Measurements from ENCODE around the gene MARCHF11.

Gene MARCHF11

GRCh38 chr5:16127865-16128544 lies 51.6 kb downstream of the MARCHF11 start:
- no peak overlapping the region for H3K4me3 ChIP-seq (ENCODE audit: low read depth in 1 of 2, low read length in 2 of 2)
- H3K36me3 ChIP-seq (ENCODE audit: insufficient read depth, low read length) = no peaks in the 10 kb centered on the region
- ATAC-seq (ENCODE audit: insufficient read depth, low read depth) (no peak), DNase-seq (no peak)
- TF ChIP-seq EZH2 (IDR thresholded peaks at IDR 0.05; ENCODE audit: borderline replicate concordance, low read depth, low read length, severe bottlenecking) (no peak), CTCF (IDR thresholded peaks at IDR 0.05; ENCODE audit: borderline replicate concordance, extremely low read depth, low read length, poor library complexity, severe bottlenecking) (no peak)
- no peaks in the 10 kb centered on the region for H3K4me1 ChIP-seq (ENCODE audit: insufficient read depth, low read length)
- H3K27ac ChIP-seq (ENCODE audit: low read length) = no peak overlapping the region
- H3K27me3 ChIP-seq (ENCODE audit: insufficient read depth, low read length, poor library complexity) = no peaks in the 10 kb centered on the region
- no peaks in the 10 kb centered on the region for H3K9me3 ChIP-seq (ENCODE audit: insufficient read depth, low read length, severe bottlenecking)
- H2AFZ ChIP-seq (ENCODE audit: low read depth, low read length) = no peak overlapping the region
- no peak overlapping the region for H3K4me2 ChIP-seq (ENCODE audit: insufficient read depth, low read length)
- no peaks in the 10 kb centered on the region for H3K79me2 ChIP-seq (ENCODE audit: insufficient read depth, low read length)
- H4K20me1 ChIP-seq (ENCODE audit: insufficient read depth, low read length) = no peaks in the 10 kb centered on the region
- no peak overlapping the region for H3K9ac ChIP-seq (ENCODE audit: low read depth, low read length)

GRCh38 chr5:16120579-16120978 lies 59.0 kb downstream of the MARCHF11 start:
- H3K4me3 ChIP-seq (ENCODE audit: low read depth in 1 of 2, low read length in 2 of 2) = no peak overlapping the region
- no peak overlapping the region for H3K9ac ChIP-seq (ENCODE audit: low read depth, low read length)
- no peak overlapping the region for H3K27ac ChIP-seq (ENCODE audit: low read length)
- H3K36me3 ChIP-seq (ENCODE audit: insufficient read depth, low read length) = no peaks in the 10 kb centered on the region
- H2AFZ ChIP-seq (ENCODE audit: low read depth, low read length) = no peak overlapping the region
- H3K4me1 ChIP-seq (ENCODE audit: insufficient read depth, low read length) = no peaks in the 10 kb centered on the region
- no peak overlapping the region for H3K4me2 ChIP-seq (ENCODE audit: insufficient read depth, low read length)
- TF ChIP-seq CTCF (IDR thresholded peaks at IDR 0.05; ENCODE audit: borderline replicate concordance, extremely low read depth, low read length, poor library complexity, severe bottlenecking) = no peak
- no peak for TF ChIP-seq EZH2 (IDR thresholded peaks at IDR 0.05; ENCODE audit: borderline replicate concordance, low read depth, low read length, severe bottlenecking)
- ATAC-seq (ENCODE audit: insufficient read depth, low read depth) (no peak), DNase-seq (no peak)
- H3K27me3 ChIP-seq (ENCODE audit: insufficient read depth, low read length, poor library complexity) = no peaks in the 10 kb centered on the region
- no peaks in the 10 kb centered on the region for H4K20me1 ChIP-seq (ENCODE audit: insufficient read depth, low read length)
- H3K9me3 ChIP-seq (ENCODE audit: insufficient read depth, low read length, severe bottlenecking) = peaks cover 2% of the 10 kb centered on the region
- no peaks in the 10 kb centered on the region for H3K79me2 ChIP-seq (ENCODE audit: insufficient read depth, low read length)

- H3K4me2 ChIP-seq (ENCODE audit: insufficient read depth, low read length) = no peak overlapping the region
- peaks cover 2% of the 10 kb centered on the region for H3K9me3 ChIP-seq (ENCODE audit: insufficient read depth, low read length, severe bottlenecking)
- no peaks in the 10 kb centered on the region for H3K27me3 ChIP-seq (ENCODE audit: insufficient read depth, low read length, poor library complexity)
- no peak for ATAC-seq (ENCODE audit: insufficient read depth, low read depth)
- H3K4me1 ChIP-seq (ENCODE audit: insufficient read depth, low read length) = no peaks in the 10 kb centered on the region
- TF ChIP-seq EZH2 (IDR thresholded peaks at IDR 0.05; ENCODE audit: borderline replicate concordance, low read depth, low read length, severe bottlenecking) (no peak), CTCF (IDR thresholded peaks at IDR 0.05; ENCODE audit: borderline replicate concordance, extremely low read depth, low read length, poor library complexity, severe bottlenecking) (no peak)
- H2AFZ ChIP-seq (ENCODE audit: low read depth, low read length) = no peak overlapping the region
- H4K20me1 ChIP-seq (ENCODE audit: insufficient read depth, low read length) = no peaks in the 10 kb centered on the region
- no peak overlapping the region for H3K9ac ChIP-seq (ENCODE audit: low read depth, low read length)
- H3K27ac ChIP-seq (ENCODE audit: low read length) = no peak overlapping the region
- DNase-seq = no peak
- no peaks in the 10 kb centered on the region for H3K36me3 ChIP-seq (ENCODE audit: insufficient read depth, low read length)
- H3K79me2 ChIP-seq (ENCODE audit: insufficient read depth, low read length) = no peaks in the 10 kb centered on the region
- H3K4me3 ChIP-seq (ENCODE audit: low read depth in 1 of 2, low read length in 2 of 2) = no peak overlapping the region
These were observed 59.8 kb downstream of the MARCHF11 start for GRCh38 chr5:16119790-16120189.
